Smooth muscle cell (in vitro differentiated cells): ENCODE data around the gene CCDC13. TPM values are rescaled to one million over a fixed set of nuclear protein-coding genes. Genes with fewer than 3 reads are reported as not detected.

Source experiments
- polyA plus RNA-seq: library from polyadenylated mRNA; unstranded; fragments of >200 nt; fragmentation: Nextera tagmentation; extraction: Ambion mirVana; gene quantifications from 2 replicates; pipeline ENCODE4 v1.2.1, GENCODE V29; 2016
- small RNA-seq: library from RNA; depleted of rRNA; stranded (forward); fragments of <200 nt; gene quantifications from one replicate; pipeline ENCODE3, GENCODE V24; 2014
- total RNA-seq: library from RNA; depleted of rRNA; stranded (reverse); fragments of >200 nt; gene quantifications from 2 replicates; pipeline ENCODE4 v1.2.3, GENCODE V29; 2014

Gene CCDC13
- total and polyA plus RNA-seq, 2 experiments from 2014 or later = not detected

Small RNAs within 50 kb of the gene (small RNA-seq; reads per million reads assigned to genes)
- gene CCDC13 = 0.08 reads per million

Other genes with a start within 250 kb of the CCDC13 start
- 52.2 and 70.5 TPM in 2 replicates for gene SEC22C, start 191.3 kb downstream of the CCDC13 start, total RNA-seq
- 39.8 and 45.7 TPM in 2 replicates for gene SEC22C, start 191.3 kb downstream of the CCDC13 start, polyA plus RNA-seq
- 24.5 and 54.2 TPM in 2 replicates for gene SS18L2, start 182.4 kb downstream of the CCDC13 start, total RNA-seq
- gene SS18L2, start 182.4 kb downstream of the CCDC13 start, polyA plus RNA-seq = 38.7 and 38.8 TPM in 2 replicates
- gene NKTR, start 172.6 kb downstream of the CCDC13 start, total RNA-seq = 91.3 and 113 TPM in 2 replicates
- 37.1 and 82.3 TPM in 2 replicates for gene NKTR, start 172.6 kb downstream of the CCDC13 start, polyA plus RNA-seq
- 6.5 and 7.7 TPM in 2 replicates for gene ZBTB47, start 119.6 kb downstream of the CCDC13 start, total RNA-seq
- gene ZBTB47, start 119.6 kb downstream of the CCDC13 start, polyA plus RNA-seq = 4.6 TPM in 2 replicates
- gene KLHL40, start 87.7 kb downstream of the CCDC13 start, total RNA-seq = not detected in 2 replicates
- gene KLHL40, start 87.7 kb downstream of the CCDC13 start, polyA plus RNA-seq = not detected in 2 replicates
- gene HHATL, start 70.5 kb downstream of the CCDC13 start, total RNA-seq = not detected in 2 replicates
- not detected in 2 replicates for gene HHATL, start 70.5 kb downstream of the CCDC13 start, polyA plus RNA-seq
- 322 and 339 TPM in 2 replicates for gene HIGD1A, start 31.2 kb upstream of the CCDC13 start, total RNA-seq
- gene HIGD1A, start 31.2 kb upstream of the CCDC13 start, polyA plus RNA-seq = 159 and 297 TPM in 2 replicates
- 5.6 and 17.2 TPM in 2 replicates for gene ACKR2, start 36.2 kb upstream of the CCDC13 start, total RNA-seq
- 1.1 and 7.0 TPM in 2 replicates for gene ACKR2, start 36.2 kb upstream of the CCDC13 start, polyA plus RNA-seq
- not detected in 2 replicates for gene CYP8B1, start 102.6 kb upstream of the CCDC13 start, total RNA-seq
- gene CYP8B1, start 102.6 kb upstream of the CCDC13 start, polyA plus RNA-seq = not detected in 2 replicates
- 1.1 and 1.6 TPM in 2 replicates for gene ZNF662, start 132.9 kb upstream of the CCDC13 start, total RNA-seq
- 0.05 TPM in 1 of 2 replicates, not detected in the other for gene ZNF662, start 132.9 kb upstream of the CCDC13 start, polyA plus RNA-seq
- 0.04 and 0.76 TPM in 2 replicates for gene GASK1A, start 206.1 kb upstream of the CCDC13 start, total RNA-seq
- gene GASK1A, start 206.1 kb upstream of the CCDC13 start, polyA plus RNA-seq = 0.11 TPM in 1 of 2 replicates, not detected in the other